Rectal smooth muscle tissue (tissue), 1 donor: ENCODE results near the gene LATS1.

Experiments used
- H3K27ac ChIP-seq: one replicate; pipeline ENCODE4 v1.7.0; 2013; ENCODE audit warnings: low read depth, low read length, inconsistent platforms
- H3K27me3 ChIP-seq: one replicate; pipeline ENCODE4 v1.7.0; 2013; ENCODE audit warnings: low read length; ENCODE audit not compliant: control insufficient read depth, insufficient read depth
- H3K36me3 ChIP-seq: one replicate; pipeline ENCODE4 v1.7.0; 2013; ENCODE audit warnings: low read length; ENCODE audit not compliant: control insufficient read depth, insufficient read depth
- H3K4me1 ChIP-seq: one replicate; pipeline ENCODE4 v1.7.0; 2013; ENCODE audit warnings: low read length; ENCODE audit not compliant: control insufficient read depth, insufficient read depth
- H3K4me3 ChIP-seq: one replicate; pipeline ENCODE4 v1.7.0; 2013; ENCODE audit warnings: low read length
- H3K9ac ChIP-seq: one replicate; pipeline ENCODE4 v1.7.0; 2013; ENCODE audit warnings: low read length

The LATS1 gene

GRCh38 chr6:149636124-149636523 lies 81.8 kb downstream of the LATS1 start:
- H3K27me3 ChIP-seq: no peaks in the 10 kb centered on the region
- no peaks in the 10 kb centered on the region for H3K36me3 ChIP-seq
- no peak overlapping the region for H3K4me3 ChIP-seq
- H3K27ac ChIP-seq: no peak overlapping the region
- H3K4me1 ChIP-seq: no peaks in the 10 kb centered on the region
- H3K9ac ChIP-seq: no peak overlapping the region

- Histone ChIP-seq H3K27me3 (no peaks in the 10 kb centered on the region), H3K9ac (no peak overlapping the region), H3K27ac (no peak overlapping the region), H3K36me3 (no peaks in the 10 kb centered on the region), H3K4me1 (no peaks in the 10 kb centered on the region), H3K4me3 (no peak overlapping the region)
Measured at GRCh38 chr6:149634315-149634714, 83.6 kb downstream of the LATS1 start.

- no peak overlapping the region for H3K27ac ChIP-seq
- H3K4me1 ChIP-seq: no peaks in the 10 kb centered on the region
- no peaks in the 10 kb centered on the region for H3K27me3 ChIP-seq
- H3K9ac ChIP-seq: no peak overlapping the region
- no peak overlapping the region for H3K4me3 ChIP-seq
- H3K36me3 ChIP-seq: no peaks in the 10 kb centered on the region
Measured at GRCh38 chr6:149628875-149629510, 88.9 kb downstream of the LATS1 start.

GRCh38 chr6:149627672-149628071 lies 90.2 kb downstream of the LATS1 start:
- Histone ChIP-seq H3K27me3 (no peaks in the 10 kb centered on the region), H3K9ac (no peak overlapping the region), H3K27ac (no peak overlapping the region), H3K4me1 (no peaks in the 10 kb centered on the region), H3K36me3 (peaks cover 4% of the 10 kb centered on the region), H3K4me3 (no peak overlapping the region)

GRCh38 chr6:149615805-149616204 lies 102.1 kb downstream of the LATS1 start:
- H3K27me3 ChIP-seq: no peaks in the 10 kb centered on the region
- H3K27ac ChIP-seq: no peak overlapping the region
- no peak overlapping the region for H3K4me3 ChIP-seq
- H3K9ac ChIP-seq: no peak overlapping the region
- H3K4me1 ChIP-seq: no peaks in the 10 kb centered on the region
- no peaks in the 10 kb centered on the region for H3K36me3 ChIP-seq

GRCh38 chr6:149614337-149614736 lies 103.6 kb downstream of the LATS1 start:
- no peaks in the 10 kb centered on the region for H3K27me3 ChIP-seq
- H3K27ac ChIP-seq: no peak overlapping the region
- H3K4me3 ChIP-seq: no peak overlapping the region
- no peak overlapping the region for H3K9ac ChIP-seq
- H3K4me1 ChIP-seq: no peaks in the 10 kb centered on the region
- H3K36me3 ChIP-seq: no peaks in the 10 kb centered on the region

GRCh38 chr6:149608381-149608982 lies 109.4 kb downstream of the LATS1 start:
- Histone ChIP-seq H3K27ac (no peak overlapping the region), H3K4me1 (no peaks in the 10 kb centered on the region), H3K9ac (no peak overlapping the region), H3K4me3 (no peak overlapping the region), H3K36me3 (no peaks in the 10 kb centered on the region), H3K27me3 (no peaks in the 10 kb centered on the region)
